Left forelimb (tissue), 1 donor: ENCODE measurements around the gene SETBP1.

ENCODE experiments used
- DNase-seq: peaks from one replicate; pipeline ENCODE4 v3.0.0-alpha.2; 2018; ENCODE audit warnings: low spot score

The SETBP1 gene

GRCh38 chr18:45024357-45025088, 343.8 kb downstream of the SETBP1 start:
- DNase-seq: no peak

GRCh38 chr18:45025089-45025450, 344.4 kb downstream of the SETBP1 start:
- no peak for DNase-seq

GRCh38 chr18:45026162-45026561, 345.5 kb downstream of the SETBP1 start:
- no peak for DNase-seq

- DNase-seq: no peak
Observed at GRCh38 chr18:45034179-45034578, 353.5 kb downstream of the SETBP1 start.

- DNase-seq: no peak
Observed at GRCh38 chr18:45037618-45038017, 356.9 kb downstream of the SETBP1 start.

GRCh38 chr18:45039376-45039775, 358.7 kb downstream of the SETBP1 start:
- no peak for DNase-seq

- DNase-seq: no peak
Observed at GRCh38 chr18:45040879-45041278, 360.2 kb downstream of the SETBP1 start.

GRCh38 chr18:45044787-45045186, 364.1 kb downstream of the SETBP1 start:
- no peak for DNase-seq

GRCh38 chr18:45046228-45046627, 365.5 kb downstream of the SETBP1 start:
- DNase-seq: no peak

GRCh38 chr18:45046961-45047360, 366.3 kb downstream of the SETBP1 start:
- no peak for DNase-seq

GRCh38 chr18:45049578-45050319, 369.1 kb downstream of the SETBP1 start:
- DNase-seq: no peak

- no peak for DNase-seq
Observed at GRCh38 chr18:45050712-45051601, 370.3 kb downstream of the SETBP1 start.

- DNase-seq: no peak
Observed at GRCh38 chr18:45054636-45055035, 373.9 kb downstream of the SETBP1 start.

- DNase-seq: no peak
Observed at GRCh38 chr18:45055811-45056210, 375.1 kb downstream of the SETBP1 start.

- no peak for DNase-seq
Observed at GRCh38 chr18:45056926-45057325, 376.2 kb downstream of the SETBP1 start.

- no peak for DNase-seq
Observed at GRCh38 chr18:45057955-45058600, 377.4 kb downstream of the SETBP1 start.

- no peak for DNase-seq
Observed at GRCh38 chr18:45059695-45060094, 379.0 kb downstream of the SETBP1 start.

GRCh38 chr18:45060102-45060501, 379.4 kb downstream of the SETBP1 start:
- DNase-seq: no peak

- no peak for DNase-seq
Observed at GRCh38 chr18:45061359-45061758, 380.7 kb downstream of the SETBP1 start.

GRCh38 chr18:45063246-45064038, 382.8 kb downstream of the SETBP1 start:
- DNase-seq: no peak

- DNase-seq: no peak
Observed at GRCh38 chr18:45066210-45066609, 385.5 kb downstream of the SETBP1 start.
